ENCODE results near the gene TMOD3.

Gene TMOD3

GRCh38 chr15:51856714-51857380 is 27.4 kb downstream of the TMOD3 start:
- H3K27ac ChIP-seq: no peak overlapping the region
- no peak for TF ChIP-seq CTCF (conservative IDR thresholded peaks at IDR 0.05)
- TF ChIP-seq ZFX (IDR thresholded peaks at IDR 0.05): no peak

GRCh38 chr15:51861557-51862359 is 32.3 kb downstream of the TMOD3 start:
- no peak for TF ChIP-seq CTCF (conservative IDR thresholded peaks at IDR 0.05)
- H3K27ac ChIP-seq: no peak overlapping the region

GRCh38 chr15:51863131-51863530 is 33.7 kb downstream of the TMOD3 start:
- no peak overlapping the region for H3K27ac ChIP-seq
- TF ChIP-seq ZFX (IDR thresholded peaks at IDR 0.05) (no peak), CTCF (conservative IDR thresholded peaks at IDR 0.05) (no peak)

- H3K27ac ChIP-seq: no peak overlapping the region
- TF ChIP-seq CTCF (conservative IDR thresholded peaks at IDR 0.05) (no peak), ZFX (IDR thresholded peaks at IDR 0.05) (no peak)
Measured at GRCh38 chr15:51864408-51865056, 35.1 kb downstream of the TMOD3 start.

- no peak overlapping the region for H3K27ac ChIP-seq
- TF ChIP-seq CTCF (conservative IDR thresholded peaks at IDR 0.05) (no peak), ZFX (IDR thresholded peaks at IDR 0.05) (no peak)
Measured at GRCh38 chr15:51865317-51865716, 35.9 kb downstream of the TMOD3 start.

DNA sequence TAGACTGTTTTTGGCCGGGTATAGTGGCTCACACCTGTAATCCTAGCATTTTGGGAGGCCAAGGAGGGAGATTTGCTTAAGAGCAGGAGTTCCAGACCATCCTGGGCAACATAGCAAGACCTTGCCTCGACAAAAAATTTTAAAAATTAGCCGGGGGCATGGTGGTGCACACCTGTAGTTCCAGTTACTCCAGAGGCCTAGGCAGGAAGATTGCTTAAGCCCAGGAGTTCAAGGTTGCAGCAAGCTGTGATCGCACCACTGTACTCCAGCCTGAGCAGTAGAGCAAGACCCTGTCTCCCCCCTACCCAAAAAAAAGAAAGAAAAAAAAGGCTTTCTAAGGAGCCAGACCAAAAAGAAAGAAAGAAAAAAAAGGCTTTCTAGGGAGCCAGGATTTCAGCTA is 36.7 kb downstream of the TMOD3 start:
- no peak overlapping the region for H3K27ac ChIP-seq
- no peak for TF ChIP-seq ZFX (IDR thresholded peaks at IDR 0.05)
- no peak for TF ChIP-seq CTCF (conservative IDR thresholded peaks at IDR 0.05)

DNA sequence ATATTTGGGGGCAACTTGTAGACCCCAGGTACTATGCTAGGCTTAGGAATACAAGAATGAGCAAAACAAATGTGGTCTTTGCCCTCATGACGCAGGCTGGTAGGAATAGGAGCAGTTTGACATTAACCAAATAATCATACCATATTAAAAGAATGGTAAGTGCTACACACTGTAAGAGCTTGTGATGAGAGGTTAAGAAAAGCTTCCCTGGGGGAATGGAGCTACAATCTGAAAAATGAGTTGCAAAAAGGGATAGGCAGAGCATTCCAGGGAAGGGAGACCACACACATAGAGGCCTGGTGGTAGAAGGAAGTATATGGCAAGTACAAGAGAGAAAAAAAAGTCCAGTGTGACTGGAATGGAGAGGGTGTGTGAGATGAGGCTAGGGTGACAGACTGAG is 37.3 kb downstream of the TMOD3 start:
- H3K27ac ChIP-seq: no peak overlapping the region
- no peak for TF ChIP-seq ZFX (IDR thresholded peaks at IDR 0.05)
- no peak for TF ChIP-seq CTCF (conservative IDR thresholded peaks at IDR 0.05)
